HepG2 (cell line): ENCODE results near the gene POLE. TPM values are rescaled to one million over a fixed set of nuclear protein-coding genes. Genes with fewer than 3 reads are reported as not detected.

ENCODE experiments used
- ATAC-seq: fragments of 200-7000 bp; cut with Tn5 transposase; 3 replicates; pipeline ENCODE4 v1.9.1; 2020; ENCODE audit warnings: mild to moderate bottlenecking, moderate library complexity
- BruUV-seq: library from RNA; stranded (reverse); fragments of 400-500 nt; replicated peaks from 2 replicates; lab custom pipeline; 2021; lab: Mats Ljungman, UMichigan
- CTCF ChIA-PET: fragments of 300-600 bp; formaldehyde crosslinking; extraction: SDS; loops from one replicate; lab custom pipeline; 2021; ENCODE audit warnings: low total read pairs, inconsistent platforms, low intra/inter-chr PET ratio; lab: Yijun Ruan, JAX
- POLR2A ChIA-PET: fragments of 350-600 bp; sonication (Branson Sonifier 250); formaldehyde crosslinking; loops from one replicate; lab custom pipeline; 2020; ENCODE audit warnings: antibody characterized with exemption, inconsistent platforms; lab: Yijun Ruan, JAX
- DNase-seq: peaks from one replicate; pipeline ENCODE4 v3.0.0-alpha.2; 2015; ENCODE audit warnings: low spot score
- FAIRE-seq: peaks from 3 replicates; lab custom pipeline; 2011; peaks lifted over from hg19 to GRCh38; lab: Jason Lieb, UNC
- H2AFZ ChIP-seq: one replicate; pipeline ENCODE4 v1.6.1; 2011; ENCODE audit warnings: low read length, inconsistent platforms
- H3K27ac ChIP-seq: fragments of 300-600 bp; 3 replicates; pipeline ENCODE4 v1.8.0; 2011; ENCODE audit warnings: mixed run types, mild to moderate bottlenecking, mixed read lengths, low read length, inconsistent platforms; ENCODE audit not compliant: insufficient read depth; ENCODE audit errors: extremely low read length
- H3K27me3 ChIP-seq, 2 experiments: fragments of 200-600 bp in 1 of 2; 2 replicates in 1 of 2; 3 replicates in 1 of 2; pipeline versions ENCODE4 v1.6.0 to v1.8.0; 2011; ENCODE audit warnings: low read length in 2 of 2, mild to moderate bottlenecking in 2 of 2, moderate library complexity in 2 of 2, inconsistent platforms in 1 of 2; ENCODE audit not compliant: insufficient read depth in 2 of 2, control insufficient read depth in 1 of 2
- H3K36me3 ChIP-seq, 2 experiments: fragments of 200-600 bp in 1 of 2; replicated peaks in 1 of 2; 2 replicates in 1 of 2; 3 replicates in 1 of 2; pipeline versions ENCODE4 v1.5.1 to v1.8.0; 2011; ENCODE audit warnings: low read length in 2 of 2, inconsistent platforms in 1 of 2; ENCODE audit not compliant: insufficient read depth in 2 of 2, control insufficient read depth in 1 of 2
- H3K4me1 ChIP-seq: 2 replicates; pipeline ENCODE4 v1.5.1; 2012; ENCODE audit warnings: low read length, inconsistent platforms; ENCODE audit not compliant: insufficient read depth
- H3K4me2 ChIP-seq: 2 replicates; pipeline ENCODE4 v1.6.0; 2011; ENCODE audit warnings: low read depth, low read length, inconsistent platforms
- H3K4me3 ChIP-seq, 3 experiments: fragments of 200-600 bp in 1 of 3; sonication (generic), shearing (Covaris generic) in 1 of 3; replicated peaks in 1 of 3; 2 replicates each; pipeline ENCODE4 v1.5.1; 2011 to 2016; ENCODE audit warnings: low read length in 3 of 3, inconsistent platforms in 2 of 3, low read depth in 2 of 3, mild to moderate bottlenecking in 2 of 3, control low read depth in 1 of 3, mixed read lengths in 1 of 3; ENCODE audit not compliant: insufficient read depth in 1 of 3
- H3K79me2 ChIP-seq: one replicate; pipeline ENCODE4 v1.6.1; 2011; ENCODE audit warnings: low read length, inconsistent platforms; ENCODE audit not compliant: insufficient read depth
- H3K9ac ChIP-seq: 2 replicates; pipeline ENCODE4 v1.6.0; 2011; ENCODE audit warnings: mild to moderate bottlenecking, low read depth, low read length, inconsistent platforms; ENCODE audit not compliant: insufficient read depth
- H3K9me3 ChIP-seq: 2 replicates; pipeline ENCODE4 v1.5.1; 2012; ENCODE audit warnings: mild to moderate bottlenecking, low read length
- H4K20me1 ChIP-seq: 2 replicates; pipeline ENCODE4 v1.6.0; 2011; ENCODE audit warnings: inconsistent platforms, mild to moderate bottlenecking, low read length, moderate library complexity; ENCODE audit not compliant: insufficient read depth
- AGO2 ChIP-seq: fragments of 200-400 bp; formaldehyde crosslinking; optimal IDR thresholded peaks from 2 replicates; pipeline ENCODE3; 2017; ENCODE audit warnings: mild to moderate bottlenecking, low read depth, low read length, moderate library complexity
- ELF1 ChIP-seq: sonication (generic); formaldehyde crosslinking; IDR thresholded peaks from 2 replicates; pipeline ENCODE4 v1.4.0; 2020; ENCODE audit warnings: missing genetic modification reagents
- HNRNPL ChIP-seq: fragments of 200-400 bp; formaldehyde crosslinking; IDR thresholded peaks from 2 replicates; pipeline ENCODE4 v1.6.1; 2017; ENCODE audit warnings: mild to moderate bottlenecking, low read depth, low read length
- HNRNPLL ChIP-seq: fragments of 200-400 bp; formaldehyde crosslinking; IDR thresholded peaks from 2 replicates; pipeline ENCODE4 v1.6.1; 2017; ENCODE audit warnings: mild to moderate bottlenecking, low read depth, low read length; ENCODE audit not compliant: poor library complexity, severe bottlenecking
- NFE2 ChIP-seq: sonication (generic); formaldehyde crosslinking; IDR thresholded peaks from 2 replicates; pipeline ENCODE4 v1.4.0; 2020; ENCODE audit warnings: missing genetic modification reagents
- NFE2L1 ChIP-seq: sonication (generic); formaldehyde crosslinking; IDR thresholded peaks from 2 replicates; pipeline ENCODE4 v1.4.0; 2020; ENCODE audit warnings: missing genetic modification reagents, mild to moderate bottlenecking, borderline replicate concordance
- RBM22 ChIP-seq: fragments of 200-400 bp; formaldehyde crosslinking; optimal IDR thresholded peaks from 2 replicates; pipeline ENCODE3; 2017; ENCODE audit warnings: mild to moderate bottlenecking, low read length, moderate library complexity
- RBM39 ChIP-seq: fragments of 200-400 bp; formaldehyde crosslinking; IDR thresholded peaks from one replicate; pipeline ENCODE4 v1.6.1; 2018; ENCODE audit warnings: antibody characterized with exemption, mild to moderate bottlenecking, low read depth, low read length; ENCODE audit not compliant: poor library complexity, severe bottlenecking
- ZNF12 ChIP-seq: sonication (generic); formaldehyde crosslinking; IDR thresholded peaks from 2 replicates; pipeline ENCODE4 v1.5.0; 2020; ENCODE audit warnings: missing genetic modification reagents
- ZNF563 ChIP-seq: sonication (generic); formaldehyde crosslinking; IDR thresholded peaks from 2 replicates; pipeline ENCODE4 v1.8.0; 2022; ENCODE audit warnings: mild to moderate bottlenecking, moderate library complexity, missing genetic modification reagents
- ZNF781 ChIP-seq: sonication (generic); formaldehyde crosslinking; IDR thresholded peaks from 2 replicates; pipeline ENCODE4 v1.5.1; 2020; ENCODE audit warnings: borderline replicate concordance, mild to moderate bottlenecking, missing genetic modification reagents; ENCODE audit errors: not compliant biosample characterization
- ZNF83 ChIP-seq: sonication (generic); formaldehyde crosslinking; IDR thresholded peaks from 2 replicates; pipeline ENCODE4 v1.4.0; 2020; ENCODE audit warnings: missing genetic modification reagents, mild to moderate bottlenecking, borderline replicate concordance
- WGBS: methylation state at CpG from one replicate; pipeline ENCODE4 v1.1.6; 2017; ENCODE audit warnings: low lambda C conversion rate; 5-methylcytosine and 5-hydroxymethylcytosine counted together
- in situ Hi-C: cut with HindIII; loops from 2 replicates; pipeline ENCODE4 v1.10.0; 2017; ENCODE audit warnings: low pct_unique_long_range_greater_than_20kb; ENCODE audit not compliant: extremely low pct_ligation_motif_present
- intact Hi-C: fragments of 100-400 bp; cut with micrococcal nuclease; formaldehyde crosslinking; loops from one replicate; pipeline ENCODE4 v1.10.0; 2022; ENCODE audit not compliant: unreplicated experiment
- polyA plus RNA-seq, 8 experiments: library from polyadenylated mRNA; depleted of rRNA in 3 of 8; stranded (reverse) in 7 of 8; unstranded in 1 of 8; fragments of >200 nt; fragmentation: Illumina TruSeq in 4 of 8; extraction: Trizol in 4 of 8; gene quantifications; 2 replicates each; pipeline versions ENCODE4 v1.2.1 to v1.2.3, GENCODE V29; 2011 to 2016; ENCODE audit warnings: low read depth in 4 of 8, missing spikeins in 1 of 8, mixed read lengths in 1 of 8; ENCODE audit not compliant: insufficient read depth in 1 of 8
- total RNA-seq, 5 experiments: library from RNA; depleted of rRNA; stranded (reverse); fragments of >200 nt; fragmentation: Illumina TruSeq; extraction: Trizol; gene quantifications; 2 replicates each; pipeline ENCODE4 v1.2.3, GENCODE V29; 2016; ENCODE audit warnings: low read depth in 1 of 5
- TF ChIP-seq, protein P1 (sequence below): sonication (generic); formaldehyde crosslinking; IDR thresholded peaks from 2 replicates; pipeline ENCODE4 v1.4.0; 2020; ENCODE audit warnings: missing genetic modification reagents

The POLE gene
- total and polyA plus RNA-seq, 2 of the 13 experiments (the other 11 are each of a cell fraction or from before 2014, with no cell fraction given), result 25.3 to 52.2 TPM

DNA sequence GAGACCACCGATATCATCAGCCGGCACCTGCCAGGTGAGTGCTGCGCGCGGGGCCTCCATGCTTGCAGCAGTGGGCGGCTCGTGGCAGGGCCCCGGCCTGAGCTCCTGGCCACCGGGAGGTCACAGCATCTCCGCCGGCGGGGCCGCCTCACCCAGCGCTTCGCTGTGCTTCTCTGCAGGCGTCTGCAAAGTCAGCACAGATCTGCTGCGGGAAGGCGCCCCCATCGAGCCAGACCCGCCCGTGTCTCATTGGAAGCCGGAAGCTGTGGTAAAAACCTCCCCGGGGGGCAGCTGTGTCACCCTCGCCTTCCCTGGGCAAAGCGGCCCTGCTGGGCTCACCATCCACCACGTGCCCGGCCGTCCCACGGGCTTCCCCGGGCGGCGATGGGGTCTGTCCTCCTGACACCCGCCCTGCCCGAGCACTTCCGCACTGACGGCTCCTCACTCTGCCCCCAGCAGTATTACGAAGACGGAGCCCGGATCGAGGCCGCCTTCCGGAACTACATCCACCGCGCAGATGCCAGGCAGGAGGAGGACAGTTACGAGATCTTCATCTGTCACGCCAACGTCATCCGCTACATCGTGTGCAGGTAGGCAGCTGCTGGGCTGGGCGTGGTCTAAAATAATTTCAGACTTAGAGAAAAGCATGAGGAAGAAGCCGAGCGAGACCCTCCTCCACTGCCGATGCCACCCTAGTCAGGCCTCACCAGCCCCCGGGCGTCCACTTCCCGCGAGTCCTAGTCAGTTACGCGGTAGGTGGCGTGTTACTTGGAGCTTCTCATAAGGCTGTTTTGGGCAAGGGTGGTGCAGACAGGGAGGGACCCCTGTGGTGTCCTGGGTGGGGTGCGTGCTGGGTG, 30.6 kb upstream of the POLE start:
- CTCF ChIA-PET, result no interaction called here
- Histone ChIP-seq H3K9me3 (no peaks in the 10 kb centered on the region), H3K27me3 (no peaks in the 10 kb centered on the region), H3K4me2 (no peak overlapping the region), H3K4me1 (peaks cover 5% of the 10 kb centered on the region; the same call in 1 of the 2 replicates), H3K4me3 (no peak overlapping the region), H3K36me3 (peaks cover 20 to 54% of the 10 kb centered on the region in 2 experiments), H3K27ac (no peak overlapping the region), H3K9ac (no peak overlapping the region), H4K20me1 (no peaks in the 10 kb centered on the region), H3K79me2 (peaks cover 14% of the 10 kb centered on the region), H2AFZ (no peak overlapping the region)
- WGBS, result 98% methylated on average over 43 of the region's 61 CpGs
- intact Hi-C loops, result no loop called here
- TF ChIP-seq ZNF12, result no peak
- no peak for TF ChIP-seq RBM39
- no peak for TF ChIP-seq ELF1
- TF ChIP-seq, protein P1, sequence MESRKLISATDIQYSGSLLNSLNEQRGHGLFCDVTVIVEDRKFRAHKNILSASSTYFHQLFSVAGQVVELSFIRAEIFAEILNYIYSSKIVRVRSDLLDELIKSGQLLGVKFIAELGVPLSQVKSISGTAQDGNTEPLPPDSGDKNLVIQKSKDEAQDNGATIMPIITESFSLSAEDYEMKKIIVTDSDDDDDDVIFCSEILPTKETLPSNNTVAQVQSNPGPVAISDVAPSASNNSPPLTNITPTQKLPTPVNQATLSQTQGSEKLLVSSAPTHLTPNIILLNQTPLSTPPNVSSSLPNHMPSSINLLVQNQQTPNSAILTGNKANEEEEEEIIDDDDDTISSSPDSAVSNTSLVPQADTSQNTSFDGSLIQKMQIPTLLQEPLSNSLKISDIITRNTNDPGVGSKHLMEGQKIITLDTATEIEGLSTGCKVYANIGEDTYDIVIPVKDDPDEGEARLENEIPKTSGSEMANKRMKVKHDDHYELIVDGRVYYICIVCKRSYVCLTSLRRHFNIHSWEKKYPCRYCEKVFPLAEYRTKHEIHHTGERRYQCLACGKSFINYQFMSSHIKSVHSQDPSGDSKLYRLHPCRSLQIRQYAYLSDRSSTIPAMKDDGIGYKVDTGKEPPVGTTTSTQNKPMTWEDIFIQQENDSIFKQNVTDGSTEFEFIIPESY (CRISPR knock-in tag), result peak; percentile 23; the same call in 1 of the 2 replicates
- TF ChIP-seq ZNF83, result no peak
- no peak for TF ChIP-seq NFE2L1 (CRISPR knock-in tag)
- peak; percentile 50 for TF ChIP-seq AGO2
- 0 out of 2 replicates have a peak, but pooled peaks have one; percentile 64 for TF ChIP-seq HNRNPL
- TF ChIP-seq RBM22, result peak; percentile 36
- TF ChIP-seq ZNF563 (CRISPR knock-in tag), result no peak
- no peak for TF ChIP-seq NFE2 (CRISPR knock-in tag)
- TF ChIP-seq ZNF781 (CRISPR knock-in tag), result no peak
- TF ChIP-seq HNRNPLL, result peak; percentile 54
- POLR2A ChIA-PET, result interaction anchor here (0.8 kb wide), 1 partner anchor 8 kb away, joined by 3 read pairs; no protein-coding TSS in a partner anchor
- DNase-seq (no peak), ATAC-seq (peak; percentile 7; the same call in 1 of the 3 replicates), FAIRE-seq (no peak)
- in situ Hi-C loops, result no loop called here
- BruUV-seq, result no TSS peak
